Measurements from ENCODE around the gene NKX1-1. TPM values are rescaled to one million over a fixed set of nuclear protein-coding genes. Genes with fewer than 3 reads are reported as not detected.

Gene NKX1-1
- total RNA-seq, 1 experiment from 2014 or later: not detected

GRCh38 chr4:1361431-1361830 lies 44.8 kb downstream of the NKX1-1 start:
- DNase-seq (ENCODE audit: low spot score): no peak

- no peak for DNase-seq (ENCODE audit: low spot score)
Measured at GRCh38 chr4:1360423-1361283, 45.6 kb downstream of the NKX1-1 start.

GRCh38 chr4:1359976-1360375 lies 46.3 kb downstream of the NKX1-1 start:
- no peak for DNase-seq (ENCODE audit: low spot score)

GRCh38 chr4:1359144-1359501 lies 47.1 kb downstream of the NKX1-1 start:
- no peak for DNase-seq (ENCODE audit: low spot score)

- no peak for DNase-seq (ENCODE audit: low spot score)
Measured at GRCh38 chr4:1358421-1359143, 47.7 kb downstream of the NKX1-1 start.

- no peak for DNase-seq (ENCODE audit: low spot score)
Measured at GRCh38 chr4:1357356-1358248, 48.6 kb downstream of the NKX1-1 start.

- peak; percentile 45 for DNase-seq (ENCODE audit: low spot score)
Measured at GRCh38 chr4:1356181-1356998, 49.9 kb downstream of the NKX1-1 start.

- DNase-seq (ENCODE audit: low spot score): no peak
Measured at GRCh38 chr4:1355378-1355777, 50.9 kb downstream of the NKX1-1 start.

- DNase-seq (ENCODE audit: low spot score): no peak
Measured at GRCh38 chr4:1354983-1355275, 51.3 kb downstream of the NKX1-1 start.

- DNase-seq (ENCODE audit: low spot score): no peak
Measured at GRCh38 chr4:1354136-1354982, 51.9 kb downstream of the NKX1-1 start.

GRCh38 chr4:1353186-1354055 lies 52.8 kb downstream of the NKX1-1 start:
- no peak for DNase-seq (ENCODE audit: low spot score)

Other genes with a start within 250 kb of the NKX1-1 start
- 1.2 and 2.9 TPM in 2 replicates for gene SPON2, start 233.9 kb downstream of the NKX1-1 start, total RNA-seq (2014; rRNA removed; shearing (Covaris generic))
- gene CTBP1, start 157.3 kb downstream of the NKX1-1 start, total RNA-seq (2014; rRNA removed; shearing (Covaris generic)): 631 and 665 TPM in 2 replicates
- 127 and 139 TPM in 2 replicates for gene MAEA, start 116.6 kb downstream of the NKX1-1 start, total RNA-seq (2014; rRNA removed; shearing (Covaris generic))
- gene UVSSA, start 59.2 kb downstream of the NKX1-1 start, total RNA-seq (2014; rRNA removed; shearing (Covaris generic)): 17.9 and 21.7 TPM in 2 replicates